Endometrial microvascular endothelial cells (primary cell): ENCODE measurements around the gene KRTAP5-8. TPM values are rescaled to one million over a fixed set of nuclear protein-coding genes. Genes with fewer than 3 reads are reported as not detected.
"Not testable (repeated sequence)": the region's sequence is repeated elsewhere in the genome, so short reads cannot be mapped to it uniquely, and the experiment has no call there.

ENCODE experiments used
- in situ Hi-C: cut with HindIII; loops from 2 replicates; pipeline ENCODE4 v1.10.0; 2017; ENCODE audit warnings: low sequenced_read_pairs, low pct_unique_long_range_greater_than_20kb; ENCODE audit errors: inconsistent ontology term
- total RNA-seq: library from RNA; depleted of rRNA; stranded (reverse); fragments of >200 nt; gene quantifications from one replicate; pipeline ENCODE4 v1.2.3, GENCODE V29; 2015; ENCODE audit errors: inconsistent ontology term

Gene KRTAP5-8
- total RNA-seq, 1 donor from 2014 or later, result not detected

DNA sequence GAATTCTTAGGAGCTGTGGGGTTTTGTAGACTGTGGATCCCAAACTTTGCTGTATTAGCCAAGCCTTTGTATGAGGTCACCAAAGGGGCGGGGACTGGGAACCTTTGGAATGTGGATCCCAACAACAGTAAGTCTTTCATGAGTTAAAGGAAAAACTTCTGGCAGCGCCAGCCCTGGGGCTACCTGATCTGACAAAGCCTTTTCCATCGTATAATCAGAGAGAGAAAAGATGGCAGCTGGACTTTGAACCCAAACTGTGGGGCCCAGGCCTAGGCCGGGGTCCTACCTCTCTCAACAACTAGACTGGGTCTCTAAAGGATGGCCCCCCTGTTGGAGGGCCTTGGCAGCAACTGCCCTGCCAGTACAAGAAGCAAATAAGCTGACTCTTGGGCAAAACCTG lies 50.5 kb downstream of the KRTAP5-8 start:
- in situ Hi-C loops, result not testable (repeated sequence)

Other genes starting within 250 kb of the KRTAP5-8 start
- gene DHCR7, start 89.6 kb upstream of the KRTAP5-8 start, total RNA-seq, result 43.2 TPM
- gene NADSYN1, start 84.8 kb upstream of the KRTAP5-8 start, total RNA-seq, result 81.0 TPM
- gene KRTAP5-7, start 10.8 kb upstream of the KRTAP5-8 start, total RNA-seq, result not detected
- not detected for gene KRTAP5-9, start 10.4 kb downstream of the KRTAP5-8 start, total RNA-seq
- gene KRTAP5-10, start 27.5 kb downstream of the KRTAP5-8 start, total RNA-seq, result not detected
- not detected for gene KRTAP5-11, start 44.9 kb downstream of the KRTAP5-8 start, total RNA-seq